WTC11 (cell line): ENCODE measurements around the gene METTL4. TPM values are rescaled to one million over a fixed set of nuclear protein-coding genes. Genes with fewer than 3 reads are reported as not detected.

Source experiments
- ATAC-seq: fragments of 200-7000 bp; cut with Tn5 transposase; 2 replicates; pipeline ENCODE4 v1.10.0; 2021; ENCODE audit warnings: mild to moderate bottlenecking, moderate library complexity
- CTCF ChIA-PET: fragments of 300-600 bp; sonication (Branson Sonifier 250); formaldehyde crosslinking; loops from one replicate; lab custom pipeline; 2021; ENCODE audit warnings: antibody characterized with exemption; lab: Charles Lee
- POLR2A ChIA-PET: fragments of 350-600 bp; sonication (Branson Sonifier 250); formaldehyde crosslinking; loops from one replicate; lab custom pipeline; 2021; ENCODE audit warnings: antibody characterized with exemption; lab: Charles Lee
- DNase-seq: peaks from one replicate; pipeline ENCODE4 v3.0.0; 2021; ENCODE audit warnings: low spot score
- H3K27ac Mint-ChIP-seq: 2 replicates; pipeline ENCODE4 v1.8.0; 2021; ENCODE audit warnings: mixed read lengths
- H3K27me3 Mint-ChIP-seq: 2 replicates; pipeline ENCODE4 v1.8.0; 2021; ENCODE audit warnings: low read depth, mild to moderate bottlenecking, moderate library complexity, mixed read lengths
- H3K36me3 Mint-ChIP-seq: 2 replicates; pipeline ENCODE4 v1.8.0; 2021; ENCODE audit warnings: mixed read lengths
- H3K4me1 Mint-ChIP-seq: 2 replicates; pipeline ENCODE4 v1.8.0; 2022; ENCODE audit warnings: mixed read lengths
- H3K4me3 Mint-ChIP-seq: 2 replicates; pipeline ENCODE4 v1.8.0; 2021; ENCODE audit warnings: mild to moderate bottlenecking, moderate library complexity, mixed read lengths
- H3K9me3 Mint-ChIP-seq: 2 replicates; pipeline ENCODE4 v1.8.0; 2021; ENCODE audit warnings: mixed read lengths
- ATF2 ChIP-seq: sonication (generic); formaldehyde crosslinking; IDR thresholded peaks from 2 replicates; pipeline ENCODE4 v1.8.1; 2022; ENCODE audit warnings: low read depth, missing genetic modification reagents, borderline replicate concordance
- CREB1 ChIP-seq: sonication (generic); formaldehyde crosslinking; IDR thresholded peaks from 2 replicates; pipeline ENCODE4 v1.8.0; 2023; ENCODE audit warnings: mild to moderate bottlenecking, missing genetic modification reagents
- CTCF ChIP-seq: fragments of 200-600 bp; IDR thresholded peaks from 2 replicates; pipeline ENCODE4 v1.8.0; 2022; ENCODE audit warnings: antibody characterized with exemption
- ESRRA ChIP-seq: sonication (generic); formaldehyde crosslinking; IDR thresholded peaks from 2 replicates; pipeline ENCODE4 v1.8.1; 2022; ENCODE audit warnings: mild to moderate bottlenecking, missing genetic modification reagents, borderline replicate concordance
- FOXJ3 ChIP-seq: sonication (generic); formaldehyde crosslinking; IDR thresholded peaks from 2 replicates; pipeline ENCODE4 v1.9.0; 2021; ENCODE audit warnings: missing genetic modification reagents, mild to moderate bottlenecking, borderline replicate concordance
- HMGXB4 ChIP-seq: sonication (generic); formaldehyde crosslinking; IDR thresholded peaks from 2 replicates; pipeline ENCODE4 v1.8.1; 2023; ENCODE audit warnings: mild to moderate bottlenecking, moderate library complexity, missing genetic modification reagents
- IRF1 ChIP-seq: sonication (generic); formaldehyde crosslinking; IDR thresholded peaks from 2 replicates; pipeline ENCODE4 v1.8.0; 2023; ENCODE audit warnings: missing genetic modification reagents
- MLX ChIP-seq: sonication (generic); formaldehyde crosslinking; IDR thresholded peaks from 2 replicates; pipeline ENCODE4 v1.8.1; 2023; ENCODE audit warnings: mild to moderate bottlenecking, missing genetic modification reagents, moderate library complexity
- NFATC4 ChIP-seq: fragments of 250-450 bp; sonication (Bioruptor Pico); IDR thresholded peaks from 2 replicates; pipeline ENCODE4 v1.9.0; 2021; ENCODE audit warnings: mild to moderate bottlenecking
- NR3C1 ChIP-seq: sonication (generic); formaldehyde crosslinking; conservative IDR thresholded peaks from 2 replicates; pipeline ENCODE4 v1.8.1; 2023; ENCODE audit warnings: low read depth, mild to moderate bottlenecking, missing genetic modification reagents
- PRRX2 ChIP-seq: fragments of 250-450 bp; sonication (Bioruptor Pico); IDR thresholded peaks from 2 replicates; pipeline ENCODE4 v1.8.0; 2021; ENCODE audit warnings: mild to moderate bottlenecking
- SMAD3 ChIP-seq: sonication (generic); formaldehyde crosslinking; IDR thresholded peaks from 2 replicates; pipeline ENCODE4 v1.8.0; 2022; ENCODE audit warnings: missing genetic modification reagents, mild to moderate bottlenecking, borderline replicate concordance
- SOX15 ChIP-seq: fragments of 250-450 bp; sonication (Bioruptor Pico); IDR thresholded peaks from 2 replicates; pipeline ENCODE4 v1.9.0; 2021; ENCODE audit warnings: mild to moderate bottlenecking
- SP1 ChIP-seq: sonication (generic); formaldehyde crosslinking; conservative IDR thresholded peaks from 2 replicates; pipeline ENCODE4 v1.8.1; 2022; ENCODE audit warnings: missing genetic modification reagents
- TEAD4 ChIP-seq: sonication (generic); formaldehyde crosslinking; IDR thresholded peaks from 2 replicates; pipeline ENCODE4 v1.8.0; 2022; ENCODE audit warnings: mild to moderate bottlenecking, missing genetic modification reagents
- USF1 ChIP-seq: sonication (generic); formaldehyde crosslinking; IDR thresholded peaks from 2 replicates; pipeline ENCODE4 v1.8.0; 2022; ENCODE audit warnings: mild to moderate bottlenecking, missing genetic modification reagents
- USF2 ChIP-seq: sonication (generic); formaldehyde crosslinking; IDR thresholded peaks from 2 replicates; pipeline ENCODE4 v1.8.1; 2023; ENCODE audit warnings: mild to moderate bottlenecking, missing genetic modification reagents, moderate library complexity
- ZNF396 ChIP-seq: fragments of 250-450 bp; sonication (Bioruptor Pico); IDR thresholded peaks from 2 replicates; pipeline ENCODE4 v1.8.0; 2021; ENCODE audit warnings: mild to moderate bottlenecking, moderate library complexity, borderline replicate concordance
- ZNF416 ChIP-seq: fragments of 250-450 bp; sonication (Bioruptor Pico); IDR thresholded peaks from 2 replicates; pipeline ENCODE4 v1.9.0; 2021; ENCODE audit warnings: mild to moderate bottlenecking, inconsistent platforms
- ZSCAN18 ChIP-seq: fragments of 250-450 bp; sonication (Bioruptor Pico); IDR thresholded peaks from 2 replicates; pipeline ENCODE4 v2.1.2; 2022; ENCODE audit warnings: mild to moderate bottlenecking, moderate library complexity
- total RNA-seq: library from RNA; stranded (reverse); gene quantifications from 3 replicates; pipeline ENCODE4 v1.2.3, GENCODE V29; 2021

The METTL4 gene
- total RNA-seq, 1 experiment from 2014 or later: 9.8 TPM

- TF ChIP-seq ZSCAN18 (no peak), ESRRA (CRISPR knock-in tag) (no peak), MLX (no peak), PRRX2 (CRISPR knock-in tag) (no peak), SMAD3 (CRISPR knock-in tag) (no peak), SP1 (CRISPR knock-in tag) (no peak), FOXJ3 (CRISPR knock-in tag) (no peak)
- TF ChIP-seq, all 79 proteins: peak for 0
Measured at GRCh38 chr18:2606335-2606734, 35.0 kb upstream of the METTL4 start (continued).

GRCh38 chr18:2602844-2603243 lies 31.5 kb upstream of the METTL4 start:
- Mint-ChIP-seq H3K9me3 (no peaks in the 10 kb centered on the region), H3K27ac (no peak overlapping the region), H3K27me3 (no peaks in the 10 kb centered on the region), H3K4me3 (no peak overlapping the region), H3K36me3 (peaks cover 44% of the 10 kb centered on the region), H3K4me1 (no peaks in the 10 kb centered on the region)
- CTCF ChIA-PET: no interaction called here
- POLR2A ChIA-PET: no interaction called here
- DNase-seq: no peak
- ATAC-seq: no peak
- no peak for TF ChIP-seq NR3C1 (CRISPR knock-in tag)
- no peak for TF ChIP-seq CREB1 (CRISPR knock-in tag)
- TF ChIP-seq NFATC4: no peak
- TF ChIP-seq USF1 (CRISPR knock-in tag): no peak
- TF ChIP-seq ZNF416 (CRISPR knock-in tag): no peak
- no peak for TF ChIP-seq ATF2 (CRISPR knock-in tag)
- no peak for TF ChIP-seq SMAD3 (CRISPR knock-in tag)
- no peak for TF ChIP-seq HMGXB4 (CRISPR knock-in tag)
- TF ChIP-seq TEAD4 (CRISPR knock-in tag): no peak
- no peak for TF ChIP-seq USF2 (CRISPR knock-in tag)
- TF ChIP-seq ZNF396: no peak
- no peak for TF ChIP-seq CTCF
- TF ChIP-seq IRF1 (CRISPR knock-in tag): no peak
- TF ChIP-seq SOX15 (CRISPR knock-in tag): no peak
